Ovary (tissue), 3 donors: Measurements from ENCODE around the gene IL17B.

Experiments used
- CTCF ChIP-seq, 3 donors: fragments of 450-650 bp in 2 of 3; fragments of 200-600 bp in 1 of 3; IDR thresholded peaks; one replicate each; pipeline versions ENCODE4 v1.5.1 to v1.8.0; 2016 to 2022; ENCODE audit warnings: antibody characterized with exemption in 3 of 3, mild to moderate bottlenecking in 1 of 3
- POLR2A ChIP-seq: fragments of 450-650 bp; IDR thresholded peaks from one replicate; pipeline ENCODE4 v1.6.1; 2017; ENCODE audit warnings: antibody characterized with exemption, mild to moderate bottlenecking, moderate library complexity
- donor health status: DM: no; HTN: no; CAD: no.

GRCh38 chr5:149372076-149372795 is 6.9 kb downstream of the IL17B start:
- TF ChIP-seq POLR2A (no peak), CTCF (IDR thresholded peaks at IDR 0.05) (no peak)
